H1 (cell line): ENCODE measurements around the gene EFCAB6. TPM values are rescaled to one million over a fixed set of nuclear protein-coding genes. Genes with fewer than 3 reads are reported as not detected.

Source experiments
- CTCF ChIA-PET: fragments of 300-600 bp; sonication (Branson Sonifier 250); formaldehyde crosslinking; loops from one replicate; lab custom pipeline; 2021; ENCODE audit not compliant: partially characterized antibody; lab: Charles Lee
- POLR2A ChIA-PET: fragments of 300-600 bp; sonication (Branson Sonifier 250); formaldehyde crosslinking; loops from one replicate; lab custom pipeline; 2021; ENCODE audit warnings: inconsistent platforms; ENCODE audit not compliant: partially characterized antibody; lab: Charles Lee
- DNase-seq, 2 experiments: peaks; one replicate each; pipeline versions ENCODE4 v3.0.0 to v3.0.0-alpha.2; 2010 to 2022; ENCODE audit warnings: low spot score in 2 of 2, low read depth in 1 of 2, mixed read lengths in 1 of 2
- FAIRE-seq: peaks from 2 replicates; lab custom pipeline; 2011; peaks lifted over from hg19 to GRCh38; lab: Jason Lieb, UNC
- H2AFZ ChIP-seq: 2 replicates; pipeline ENCODE4 v1.8.1; 2012; ENCODE audit warnings: low read length, inconsistent platforms
- H2AK5ac ChIP-seq: 2 replicates; pipeline ENCODE4 v1.6.1; 2013; ENCODE audit warnings: low read depth, low read length
- H2BK120ac ChIP-seq: replicated peaks from 2 replicates; pipeline ENCODE3; 2013; ENCODE audit warnings: low read depth, low read length, inconsistent platforms
- H2BK12ac ChIP-seq: 2 replicates; pipeline ENCODE4 v1.6.1; 2013; ENCODE audit warnings: low read depth, low read length
- H2BK15ac ChIP-seq: 2 replicates; pipeline ENCODE4 v1.6.1; 2013; ENCODE audit warnings: low read length
- H2BK20ac ChIP-seq: 2 replicates; pipeline ENCODE4 v1.6.1; 2013; ENCODE audit warnings: low read length
- H2BK5ac ChIP-seq: 2 replicates; pipeline ENCODE4 v1.6.1; 2013; ENCODE audit warnings: low read depth, low read length
- H3K14ac ChIP-seq: 2 replicates; pipeline ENCODE4 v1.6.1; 2013; ENCODE audit warnings: inconsistent platforms; ENCODE audit not compliant: insufficient read length
- H3K18ac ChIP-seq: 2 replicates; pipeline ENCODE4 v1.6.1; 2013; ENCODE audit warnings: low read length; ENCODE audit errors: extremely low read depth
- H3K23ac ChIP-seq: 2 replicates; pipeline ENCODE4 v1.6.1; 2013; ENCODE audit warnings: inconsistent platforms; ENCODE audit not compliant: insufficient read length
- H3K23me2 ChIP-seq: 2 replicates; pipeline ENCODE4 v1.6.1; 2013; ENCODE audit warnings: low read depth, low read length
- H3K27ac ChIP-seq: 2 replicates; pipeline ENCODE4 v1.6.1; 2011; ENCODE audit warnings: low read depth, low read length, inconsistent platforms
- H3K27me3 ChIP-seq, 4 experiments: replicated peaks in 1 of 4; 1 replicate in 1 of 4; 2 replicates in 3 of 4; pipeline versions ENCODE4 v1.6.1 to v1.8.1; 2011 to 2013; ENCODE audit warnings: low read length in 3 of 4, mild to moderate bottlenecking in 3 of 4, inconsistent platforms in 2 of 4, mixed read lengths in 2 of 4, moderate library complexity in 1 of 4; ENCODE audit not compliant: control insufficient read depth in 3 of 4, insufficient read depth in 3 of 4; ENCODE audit errors: extremely low read depth in 1 of 4
- H3K36me3 ChIP-seq, 4 experiments: 2 replicates each; pipeline versions ENCODE4 v1.6.1 to v1.8.1; 2011 to 2013; ENCODE audit warnings: mild to moderate bottlenecking in 4 of 4, low read length in 3 of 4, moderate library complexity in 2 of 4, control low read depth in 1 of 4, inconsistent platforms in 1 of 4; ENCODE audit not compliant: insufficient read depth in 4 of 4, control insufficient read depth in 2 of 4
- H3K4ac ChIP-seq: replicated peaks from 2 replicates; pipeline ENCODE3; 2013; ENCODE audit warnings: low read length, low read depth, mixed read lengths, inconsistent platforms; ENCODE audit not compliant: insufficient read length
- H3K4me1 ChIP-seq, 4 experiments: replicated peaks in 1 of 4; 1 replicate in 1 of 4; 2 replicates in 3 of 4; pipeline versions ENCODE4 v1.6.1 to v1.8.1; 2011 to 2013; ENCODE audit warnings: low read length in 3 of 4, inconsistent platforms in 2 of 4, mixed read lengths in 1 of 4; ENCODE audit not compliant: insufficient read depth in 4 of 4, control insufficient read depth in 3 of 4
- H3K4me2 ChIP-seq, 2 experiments: 2 replicates each; pipeline versions ENCODE4 v1.6.1 to v1.8.1; 2011 to 2013; ENCODE audit warnings: low read depth in 2 of 2, low read length in 2 of 2, control low read depth in 1 of 2, inconsistent platforms in 1 of 2, mild to moderate bottlenecking in 1 of 2; ENCODE audit not compliant: insufficient read depth in 1 of 2
- H3K4me3 ChIP-seq, 4 experiments: fragments of 200-600, 300-600 bp in 1 of 4; sonication (generic), shearing (Covaris generic), sonication (Bioruptor Twin) in 1 of 4; 2 replicates each; pipeline versions ENCODE4 v1.5.1 to v1.8.1; 2011 to 2016; ENCODE audit warnings: low read length in 4 of 4, low read depth in 3 of 4, control low read depth in 2 of 4, inconsistent platforms in 2 of 4, mild to moderate bottlenecking in 2 of 4, mixed read lengths in 1 of 4, moderate library complexity in 1 of 4; ENCODE audit not compliant: insufficient read depth in 2 of 4; ENCODE audit errors: extremely low read depth in 1 of 4
- H3K56ac ChIP-seq: replicated peaks from 2 replicates; pipeline ENCODE3; 2013; ENCODE audit warnings: low read depth, mild to moderate bottlenecking, mixed read lengths, low read length, inconsistent platforms; ENCODE audit not compliant: insufficient read length
- H3K79me1 ChIP-seq: 2 replicates; pipeline ENCODE4 v1.6.1; 2013; ENCODE audit warnings: low read depth, low read length, control low read depth
- H3K79me2 ChIP-seq, 2 experiments: 2 replicates each; pipeline versions ENCODE4 v1.6.1 to v1.8.1; 2012 to 2013; ENCODE audit warnings: low read length in 2 of 2, mild to moderate bottlenecking in 2 of 2, inconsistent platforms in 1 of 2; ENCODE audit not compliant: insufficient read depth in 2 of 2, control insufficient read depth in 1 of 2
- H3K9ac ChIP-seq, 4 experiments: replicated peaks in 1 of 4; 1 replicate in 1 of 4; 2 replicates in 3 of 4; pipeline versions ENCODE4 v1.6.1 to v1.8.1; 2011 to 2013; ENCODE audit warnings: low read depth in 3 of 4, low read length in 3 of 4, control low read depth in 2 of 4, mild to moderate bottlenecking in 2 of 4, moderate library complexity in 2 of 4, inconsistent platforms in 1 of 4; ENCODE audit errors: extremely low read depth in 1 of 4
- H3K9me3 ChIP-seq, 2 experiments: 2 replicates each; pipeline versions ENCODE4 v1.6.1 to v1.8.1; 2012 to 2013; ENCODE audit warnings: mild to moderate bottlenecking in 2 of 2, moderate library complexity in 2 of 2, control low read depth in 1 of 2, inconsistent platforms in 1 of 2, low read depth in 1 of 2, low read length in 1 of 2, mixed read lengths in 1 of 2; ENCODE audit not compliant: insufficient read depth in 2 of 2
- H4K20me1 ChIP-seq, 2 experiments: replicated peaks in 1 of 2; 2 replicates each; pipeline versions ENCODE3 to v1.8.1; 2011 to 2013; ENCODE audit warnings: inconsistent platforms in 2 of 2, low read length in 2 of 2, mild to moderate bottlenecking in 1 of 2; ENCODE audit not compliant: insufficient read depth in 2 of 2, control insufficient read depth in 1 of 2
- H4K5ac ChIP-seq: 2 replicates; pipeline ENCODE4 v1.6.1; 2013; ENCODE audit warnings: low read length, low read depth, mixed read lengths, inconsistent platforms; ENCODE audit not compliant: insufficient read length
- H4K8ac ChIP-seq: 2 replicates; pipeline ENCODE4 v1.8.0; 2013; ENCODE audit warnings: mild to moderate bottlenecking, moderate library complexity, low read length, inconsistent platforms; ENCODE audit not compliant: insufficient read depth; ENCODE audit errors: extremely low read depth
- H4K91ac ChIP-seq: replicated peaks from 2 replicates; pipeline ENCODE3; 2013; ENCODE audit warnings: low read length, mixed read lengths, inconsistent platforms; ENCODE audit not compliant: insufficient read length
- CEBPB ChIP-seq: IDR thresholded peaks from 2 replicates; pipeline ENCODE4 v1.6.1; 2012; ENCODE audit warnings: low read depth, low read length
- CHD1 ChIP-seq: IDR thresholded peaks from 2 replicates; pipeline ENCODE4 v1.6.1; 2012; ENCODE audit warnings: low read depth, low read length, improper control_type of control experiment
- JUND ChIP-seq: IDR thresholded peaks from 2 replicates; pipeline ENCODE4 v1.6.1; 2011; ENCODE audit warnings: mild to moderate bottlenecking, improper control_type of control experiment, low read length
- RBBP5 ChIP-seq: IDR thresholded peaks from 2 replicates; pipeline ENCODE4 v1.7.1; 2012; ENCODE audit warnings: low read depth, mild to moderate bottlenecking, inconsistent platforms, low read length, moderate library complexity, borderline replicate concordance
- RNF2 ChIP-seq: fragments of 200-900, 300-1000 bp; sonication (generic); IDR thresholded peaks from 2 replicates; pipeline ENCODE4 v1.7.1; 2016; ENCODE audit warnings: borderline replicate concordance, low read depth, mild to moderate bottlenecking, antibody characterized with exemption, low read length; ENCODE audit not compliant: poor library complexity, severe bottlenecking; ENCODE audit errors: missing control alignments
- WGBS, 2 experiments: shearing (Covaris generic) in 1 of 2; methylation state at CpG; one replicate each; pipeline versions ENCODE4 v1.1.6 to v1.1.7; 2013 to 2015; ENCODE audit warnings: low lambda C conversion rate in 2 of 2, mixed read lengths in 2 of 2, inconsistent platforms in 1 of 2, low coverage in 1 of 2, missing lambda C conversion rate in 1 of 2; ENCODE audit not compliant: insufficient replicate concordance in 2 of 2, insufficient coverage in 1 of 2, insufficient read length in 1 of 2; ENCODE audit errors: extremely low coverage in 1 of 2, missing lambda C conversion rate in 1 of 2; 5-methylcytosine and 5-hydroxymethylcytosine counted together
- polyA plus RNA-seq, 7 experiments: library from polyadenylated mRNA; depleted of rRNA in 3 of 7; stranded (reverse) in 5 of 7; unstranded in 2 of 7; fragments of >200 nt in 5 of 7; fragments of 200-250 nt in 2 of 7; gene quantifications; 1 replicate in 5 of 7; 2 replicates in 1 of 7; 4 replicates in 1 of 7; pipeline versions ENCODE4 v1.2.1 to v1.2.3, GENCODE V29; 2011 to 2013; ENCODE audit warnings: missing spikeins in 2 of 7, mixed read lengths in 2 of 7
- total RNA-seq: library from RNA; stranded (reverse); fragmentation: NEBNext Ultra II Directional; extraction: Animal tissue kit (Norgen Biotek cat#: 25700); gene quantifications from 2 replicates; pipeline ENCODE4 v1.2.1, GENCODE V29; 2021

Gene EFCAB6
- total and polyA plus RNA-seq, 2 of the 8 experiments (the other 6 are each of a cell fraction or from before 2014, with no cell fraction given), result 0.32 to 1.7 TPM

DNA sequence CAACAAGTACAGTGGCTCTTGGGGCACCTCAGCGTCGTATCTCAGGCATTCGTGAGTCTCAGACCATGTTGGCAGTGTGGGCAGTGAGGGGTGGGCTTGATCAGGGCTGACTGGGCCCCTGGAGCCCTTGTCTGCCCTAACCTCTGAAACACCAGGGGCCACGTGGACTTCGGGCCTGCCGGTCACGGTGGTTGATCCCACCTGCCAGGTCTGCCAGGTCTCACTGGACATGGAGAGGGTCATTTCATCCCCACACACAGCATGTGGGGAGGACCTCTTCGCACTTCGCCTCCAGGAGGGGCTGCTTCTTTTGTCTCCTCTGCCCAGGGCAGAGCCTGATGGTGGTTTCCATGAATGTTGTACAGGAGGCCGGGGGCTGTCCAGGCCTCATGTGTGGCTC, 323.2 kb downstream of the EFCAB6 start:
- Histone ChIP-seq H2BK5ac (no peak overlapping the region), H2BK12ac (no peak overlapping the region), H3K18ac (no peak overlapping the region), H2AK5ac (no peak overlapping the region), H3K36me3 (no peaks in the 10 kb centered on the region), H3K9me3 (peaks cover 3 to 4% of the 10 kb centered on the region in 2 experiments; a peak in 1 of 4 replicates), H3K79me1 (no peaks in the 10 kb centered on the region), H3K27ac (no peak overlapping the region), H3K27me3 (no peaks in the 10 kb centered on the region), H3K4me2 (no peak overlapping the region), H3K9ac (no peak overlapping the region), H3K14ac (no peak overlapping the region), H4K5ac (no peak overlapping the region), H4K20me1 (peaks cover 0 to 12% of the 10 kb centered on the region in 2 experiments), H3K79me2 (no peaks in the 10 kb centered on the region), H3K56ac (no peak overlapping the region), H2AFZ (no peak overlapping the region), H4K8ac (no peak overlapping the region; the same call in 1 of the 2 replicates), H2BK120ac (no peak overlapping the region), H2BK15ac (no peak overlapping the region), H3K4me3 (no peak overlapping the region), H3K4ac (no peak overlapping the region), H3K23me2 (peaks cover 15% of the 10 kb centered on the region; the same call in 1 of the 2 replicates), H3K4me1 (no peaks in the 10 kb centered on the region; a peak in 1 of 7 replicates), H4K91ac (no peak overlapping the region), H2BK20ac (no peak overlapping the region), H3K23ac (no peak overlapping the region)
- DNase-seq (no peak), FAIRE-seq (no peak)
- CTCF ChIA-PET, result interaction anchor here (0.9 kb wide), 1 partner anchor 30 kb away, joined by 3 read pairs; no protein-coding TSS in a partner anchor
- TF ChIP-seq RNF2 (no peak), RBBP5 (no peak), JUND (no peak), CHD1 (no peak), CEBPB (no peak)
- 78% methylated on average over 8 of the region's 10 CpGs; no CpG with 5 or more reads in 1 of the 2 experiments for WGBS, 2 experiments
- POLR2A ChIA-PET, result no interaction called here
